ENCODE data around the gene PEAK1.

The PEAK1 gene

GRCh38 chr15:77370580-77370979 lies 49.3 kb downstream of the PEAK1 start:
- Histone ChIP-seq H3K4me3 (IDR thresholded peaks at IDR 0.05; ENCODE audit: insufficient read depth, low read depth, low read length) (no peak overlapping the region), H3K27me3 (ENCODE audit: insufficient read depth, low read depth) (no peaks in the 10 kb centered on the region), H3K4me2 (no peak overlapping the region), H3K9ac (no peak overlapping the region), H4K20me1 (ENCODE audit: insufficient read depth) (no peaks in the 10 kb centered on the region), H3K36me3 (ENCODE audit: insufficient read depth) (no peaks in the 10 kb centered on the region), H2AFZ (ENCODE audit: low read depth) (no peak overlapping the region), H3K79me2 (ENCODE audit: insufficient read depth, low read depth) (no peaks in the 10 kb centered on the region), H3K4me1 (ENCODE audit: low read depth, poor library complexity, severe bottlenecking) (no peaks in the 10 kb centered on the region), H3K27ac (no peak overlapping the region)
- TF ChIP-seq CTCF (conservative IDR thresholded peaks at IDR 0.05; ENCODE audit: low read depth, low read length): no peak

DNA sequence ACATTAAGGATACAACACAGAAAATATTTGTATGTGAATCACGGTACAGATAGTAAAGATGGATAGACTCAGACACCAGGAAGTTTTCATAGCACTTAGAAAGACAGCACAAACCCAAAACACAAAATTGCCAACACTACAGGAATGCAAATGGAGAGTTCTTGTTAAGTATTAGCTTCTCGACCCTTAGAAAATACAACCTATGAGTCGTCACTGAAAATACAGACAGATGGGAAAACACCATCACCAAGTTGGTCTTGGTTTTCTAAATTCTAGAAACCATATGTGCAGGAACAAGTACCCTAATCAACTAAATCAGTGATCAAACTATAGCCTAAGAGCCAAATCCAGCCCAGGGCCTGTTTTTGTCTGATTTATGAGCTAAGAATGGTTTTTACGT lies 50.7 kb downstream of the PEAK1 start:
- Histone ChIP-seq H3K4me3 (IDR thresholded peaks at IDR 0.05; ENCODE audit: insufficient read depth, low read depth, low read length) (no peak overlapping the region), H3K4me2 (no peak overlapping the region), H3K27ac (no peak overlapping the region), H3K79me2 (ENCODE audit: insufficient read depth, low read depth) (no peaks in the 10 kb centered on the region), H3K9ac (no peak overlapping the region), H3K27me3 (ENCODE audit: insufficient read depth, low read depth) (no peaks in the 10 kb centered on the region), H3K36me3 (ENCODE audit: insufficient read depth) (no peaks in the 10 kb centered on the region), H4K20me1 (ENCODE audit: insufficient read depth) (no peaks in the 10 kb centered on the region), H3K4me1 (ENCODE audit: low read depth, poor library complexity, severe bottlenecking) (no peaks in the 10 kb centered on the region), H2AFZ (ENCODE audit: low read depth) (no peak overlapping the region)
- no peak for TF ChIP-seq CTCF (conservative IDR thresholded peaks at IDR 0.05; ENCODE audit: low read depth, low read length)

GRCh38 chr15:77367631-77368030 lies 52.3 kb downstream of the PEAK1 start:
- Histone ChIP-seq H3K27me3 (ENCODE audit: insufficient read depth, low read depth) (no peaks in the 10 kb centered on the region), H3K36me3 (ENCODE audit: insufficient read depth) (no peaks in the 10 kb centered on the region), H3K9ac (no peak overlapping the region), H3K4me2 (no peak overlapping the region), H2AFZ (ENCODE audit: low read depth) (no peak overlapping the region), H3K4me3 (IDR thresholded peaks at IDR 0.05; ENCODE audit: insufficient read depth, low read depth, low read length) (no peak overlapping the region), H3K27ac (no peak overlapping the region), H3K79me2 (ENCODE audit: insufficient read depth, low read depth) (no peaks in the 10 kb centered on the region), H4K20me1 (ENCODE audit: insufficient read depth) (no peaks in the 10 kb centered on the region), H3K4me1 (ENCODE audit: low read depth, poor library complexity, severe bottlenecking) (no peaks in the 10 kb centered on the region)
- no peak for TF ChIP-seq CTCF (conservative IDR thresholded peaks at IDR 0.05; ENCODE audit: low read depth, low read length)

DNA sequence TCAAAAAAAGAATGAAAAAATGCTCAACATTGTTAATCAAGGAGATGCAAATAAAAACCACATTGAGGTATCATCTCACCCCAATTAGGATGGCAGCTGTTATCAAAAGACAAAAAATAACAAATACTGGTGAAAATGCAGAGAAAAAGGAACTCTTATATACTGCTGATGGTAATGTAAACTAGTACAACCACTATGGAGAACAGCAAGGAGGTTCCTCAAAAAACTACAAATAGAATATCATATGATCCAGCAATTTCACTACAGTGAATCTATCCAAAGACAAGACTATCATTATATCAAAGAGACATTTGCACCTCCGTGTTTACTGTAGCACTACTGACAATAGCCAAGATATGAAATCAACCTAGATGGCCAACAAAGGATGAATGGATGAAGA lies 58.4 kb downstream of the PEAK1 start:
- H3K4me2 ChIP-seq: no peak overlapping the region
- H3K9ac ChIP-seq: no peak overlapping the region
- no peaks in the 10 kb centered on the region for H3K4me1 ChIP-seq (ENCODE audit: low read depth, poor library complexity, severe bottlenecking)
- no peak overlapping the region for H3K27ac ChIP-seq
- no peaks in the 10 kb centered on the region for H3K36me3 ChIP-seq (ENCODE audit: insufficient read depth)
- no peaks in the 10 kb centered on the region for H3K79me2 ChIP-seq (ENCODE audit: insufficient read depth, low read depth)
- no peak for TF ChIP-seq CTCF (conservative IDR thresholded peaks at IDR 0.05; ENCODE audit: low read depth, low read length)
- H3K4me3 ChIP-seq (IDR thresholded peaks at IDR 0.05; ENCODE audit: insufficient read depth, low read depth, low read length): no peak overlapping the region
- no peak overlapping the region for H2AFZ ChIP-seq (ENCODE audit: low read depth)
- H4K20me1 ChIP-seq (ENCODE audit: insufficient read depth): no peaks in the 10 kb centered on the region
- H3K27me3 ChIP-seq (ENCODE audit: insufficient read depth, low read depth): no peaks in the 10 kb centered on the region

Data from KMS-11 (cell line).